Fibroblast of peridontal ligament (primary cell): ENCODE measurements around the gene MAPT.

ENCODE experiments used
- DNase-seq: peaks from one replicate; pipeline ENCODE4 v3.0.0-alpha.2; 2010; ENCODE audit errors: extremely low read depth

MAPT gene

GRCh38 chr17:45973946-45974859 is 79.8 kb downstream of the MAPT start:
- DNase-seq: no peak

DNA sequence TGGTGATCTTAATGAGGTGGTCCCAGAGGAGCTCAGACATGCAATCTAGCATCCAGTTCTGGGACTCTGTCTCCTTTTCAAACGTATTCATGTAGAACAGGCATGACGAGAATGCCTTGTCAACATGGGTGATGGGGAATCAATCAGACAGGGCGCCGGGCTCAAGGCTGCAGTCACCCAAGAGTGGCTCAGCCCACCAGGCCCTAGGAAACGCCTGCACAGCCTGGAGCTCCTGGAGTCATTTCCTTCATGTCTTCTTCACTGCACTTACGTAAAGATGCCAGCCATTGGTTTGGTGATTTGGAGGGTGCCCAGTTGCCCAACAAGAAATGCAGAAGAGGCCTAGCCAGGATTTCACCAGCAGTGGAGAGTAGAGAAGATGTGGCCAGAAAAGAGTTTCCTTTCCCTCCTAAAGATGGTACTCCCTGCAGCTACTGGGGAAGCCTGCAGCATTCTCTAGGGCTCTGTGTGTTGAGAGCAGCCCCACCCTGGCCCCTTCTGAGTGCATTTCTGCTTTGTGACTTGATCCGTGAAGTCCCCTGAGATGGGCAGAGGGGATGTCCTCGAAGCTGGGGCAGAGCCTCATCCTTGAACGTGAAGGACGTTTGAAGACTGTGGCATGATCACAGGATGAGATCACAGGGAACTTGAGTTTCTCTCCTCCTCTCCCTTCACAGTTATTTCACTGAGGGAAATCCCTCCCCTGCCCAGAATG is 80.7 kb downstream of the MAPT start:
- DNase-seq: no peak

GRCh38 chr17:45975640-45976295 is 81.4 kb downstream of the MAPT start:
- DNase-seq: no peak

DNA sequence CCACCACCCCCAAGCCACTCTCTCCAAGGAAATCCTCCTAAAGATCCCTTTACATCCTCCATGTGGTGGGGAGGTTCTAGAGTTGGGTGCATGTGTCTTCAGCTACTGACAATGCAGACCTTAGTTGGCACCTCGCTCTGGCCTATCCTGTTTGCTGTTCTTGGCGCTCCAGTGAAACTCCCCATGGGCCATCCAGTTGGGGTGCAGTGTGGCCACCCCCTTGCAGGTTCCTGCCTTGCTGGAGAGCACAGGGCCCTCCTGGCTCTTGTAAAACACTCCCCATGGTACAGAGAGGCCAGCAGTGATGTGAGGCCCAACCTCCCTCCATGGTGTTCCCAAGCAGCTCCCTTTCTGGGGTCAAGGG is 82.0 kb downstream of the MAPT start:
- no peak for DNase-seq

- no peak for DNase-seq
Observed at GRCh38 chr17:45976755-45977505, 82.6 kb downstream of the MAPT start.

DNA sequence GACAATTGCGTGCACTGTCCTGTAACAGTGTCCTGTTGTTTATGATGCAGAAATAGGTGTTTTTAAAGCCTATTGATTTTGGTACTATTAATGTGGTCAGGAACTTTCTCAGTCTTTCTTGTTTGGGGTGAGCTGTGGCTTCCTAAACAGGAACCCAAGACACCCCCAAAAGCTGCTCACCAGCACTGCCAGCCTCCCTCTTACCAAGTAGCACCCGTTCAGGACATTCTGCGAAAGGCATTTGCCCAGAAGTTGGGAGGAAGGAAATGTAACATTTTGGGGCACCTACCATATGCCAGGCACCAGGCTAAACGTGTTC is 83.1 kb downstream of the MAPT start:
- no peak for DNase-seq

DNA sequence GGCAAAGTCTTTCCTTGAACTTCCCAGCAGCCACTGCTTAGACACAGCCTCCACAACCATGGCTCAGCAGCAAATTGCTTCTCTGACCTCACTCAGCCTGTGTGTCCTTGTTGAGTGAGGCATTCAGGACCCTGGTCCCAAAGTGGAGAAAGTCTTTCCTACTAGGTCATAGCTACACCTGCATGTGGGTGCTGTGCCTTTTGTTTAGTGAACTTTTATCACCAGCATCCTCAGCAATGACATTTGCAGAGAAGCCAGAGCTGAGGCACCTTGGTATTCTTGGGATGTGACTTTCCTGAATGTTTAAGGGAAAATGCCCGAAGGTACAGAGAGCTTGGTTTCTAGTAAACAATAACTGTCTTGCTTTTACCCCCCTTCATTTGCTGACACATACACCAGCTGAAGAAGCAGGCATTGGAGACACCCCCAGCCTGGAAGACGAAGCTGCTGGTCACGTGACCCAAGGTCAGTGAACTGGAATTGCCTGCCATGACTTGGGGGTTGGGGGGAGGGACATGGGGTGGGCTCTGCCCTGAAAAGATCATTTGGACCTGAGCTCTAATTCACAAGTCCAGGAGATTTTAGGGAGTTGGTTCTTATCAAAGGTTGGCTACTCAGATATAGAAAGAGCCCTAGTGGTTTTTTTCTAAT is 83.7 kb downstream of the MAPT start:
- no peak for DNase-seq

- no peak for DNase-seq
Observed at GRCh38 chr17:45979137-45979536, 84.8 kb downstream of the MAPT start.

DNA sequence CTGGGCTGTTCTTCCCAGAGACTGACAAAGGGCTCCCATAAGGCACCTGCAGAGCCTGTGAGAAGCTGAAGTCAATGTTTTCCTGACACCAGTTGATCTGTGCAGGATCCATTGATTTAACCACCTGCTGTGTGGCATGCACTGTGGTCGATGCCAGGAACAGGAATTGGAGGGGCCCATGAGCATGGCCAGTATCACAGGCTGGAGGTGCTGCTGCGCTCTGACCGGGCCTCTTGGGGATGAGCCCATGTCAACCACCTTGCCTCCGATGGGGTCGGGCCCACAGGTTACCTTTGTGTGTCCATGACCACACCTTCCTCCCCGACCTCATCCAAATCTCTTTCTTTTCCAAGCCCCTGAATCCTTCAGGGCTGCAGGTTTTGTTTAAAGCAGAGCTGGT is 86.5 kb downstream of the MAPT start:
- DNase-seq: no peak

GRCh38 chr17:45981306-45981705 is 87.0 kb downstream of the MAPT start:
- no peak for DNase-seq

GRCh38 chr17:45982791-45983613 is 88.6 kb downstream of the MAPT start:
- DNase-seq: no peak

DNA sequence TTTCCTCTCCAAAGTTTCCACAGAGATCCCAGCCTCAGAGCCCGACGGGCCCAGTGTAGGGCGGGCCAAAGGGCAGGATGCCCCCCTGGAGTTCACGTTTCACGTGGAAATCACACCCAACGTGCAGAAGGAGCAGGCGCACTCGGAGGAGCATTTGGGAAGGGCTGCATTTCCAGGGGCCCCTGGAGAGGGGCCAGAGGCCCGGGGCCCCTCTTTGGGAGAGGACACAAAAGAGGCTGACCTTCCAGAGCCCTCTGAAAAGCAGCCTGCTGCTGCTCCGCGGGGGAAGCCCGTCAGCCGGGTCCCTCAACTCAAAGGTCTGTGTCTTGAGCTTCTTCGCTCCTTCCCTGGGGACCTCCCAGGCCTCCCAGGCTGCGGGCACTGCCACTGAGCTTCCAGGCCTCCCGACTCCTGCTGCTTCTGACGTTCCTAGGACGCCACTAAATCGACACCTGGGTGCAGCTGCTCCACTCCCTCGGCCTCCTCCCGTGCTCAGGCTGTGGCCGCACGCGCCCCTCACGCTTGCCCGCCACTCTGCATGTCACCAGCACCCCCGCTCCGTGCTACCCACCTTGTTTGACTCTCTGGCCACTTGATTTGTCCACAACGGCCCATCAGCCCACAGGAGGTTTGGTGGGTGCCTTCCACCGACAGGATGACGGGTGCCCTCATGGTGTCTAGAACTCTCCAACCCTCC is 89.4 kb downstream of the MAPT start:
- DNase-seq: no peak

DNA sequence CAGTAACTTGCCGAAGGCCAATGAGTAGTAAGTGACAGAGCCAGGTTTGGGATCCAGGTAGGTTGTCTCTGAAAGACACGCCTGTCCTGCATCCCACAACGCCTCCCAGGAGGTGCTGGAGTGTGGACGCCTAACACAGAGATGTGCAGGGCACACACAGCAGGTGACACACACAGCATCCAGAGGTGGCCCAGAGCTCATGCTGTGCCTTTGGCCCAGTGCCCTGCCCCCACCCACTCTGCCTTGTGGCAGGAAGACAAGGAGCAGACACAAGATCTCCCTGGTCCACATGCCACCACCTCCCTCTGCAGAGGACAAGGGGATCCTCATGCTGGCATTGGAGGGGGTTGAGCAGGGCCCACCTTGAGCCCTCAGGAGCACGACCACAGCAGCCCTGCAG is 90.0 kb downstream of the MAPT start:
- no peak for DNase-seq

GRCh38 chr17:45985447-45985846 is 91.1 kb downstream of the MAPT start:
- no peak for DNase-seq

DNA sequence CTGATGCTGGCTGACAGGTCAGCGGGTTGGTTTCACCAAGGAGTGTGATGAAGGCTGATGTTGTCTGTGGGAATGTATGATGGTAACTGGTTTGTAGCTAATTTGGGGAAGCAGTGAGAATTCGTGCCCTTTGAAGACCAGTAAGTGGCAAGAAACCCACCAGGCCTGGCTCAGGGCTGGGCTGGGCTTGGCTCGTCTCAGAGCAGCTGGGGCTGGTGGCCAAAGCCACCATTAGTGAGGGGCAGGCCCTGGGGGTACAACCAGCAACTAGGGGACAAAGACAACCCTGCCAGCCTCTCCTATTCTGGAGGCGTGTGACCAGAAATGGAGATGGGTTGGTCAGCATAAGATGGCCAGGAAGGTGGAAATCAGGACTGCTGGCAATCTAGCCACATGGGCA is 91.7 kb downstream of the MAPT start:
- DNase-seq: no peak

DNA sequence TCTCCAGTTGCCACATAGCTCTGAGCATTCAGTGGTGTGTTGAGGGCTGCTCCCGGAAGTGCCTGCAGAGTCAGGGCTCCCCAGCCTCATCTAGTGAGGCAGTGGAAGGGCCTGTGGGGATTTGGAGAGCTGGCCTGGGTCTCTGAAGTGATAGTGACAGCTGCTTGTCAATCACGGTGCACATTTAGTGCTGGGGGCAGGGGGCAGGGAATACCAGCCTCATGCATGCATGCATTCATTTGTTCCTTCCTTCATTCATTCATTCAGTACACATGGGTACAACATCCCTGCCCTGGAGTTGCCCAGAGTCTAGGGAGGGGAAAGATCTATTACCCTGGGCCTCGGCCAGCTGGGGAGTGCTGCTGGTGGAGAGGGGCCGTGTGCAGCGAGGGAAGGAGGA is 93.4 kb downstream of the MAPT start:
- no peak for DNase-seq

- no peak for DNase-seq
Observed at GRCh38 chr17:45989759-45990158, 95.4 kb downstream of the MAPT start.

DNA sequence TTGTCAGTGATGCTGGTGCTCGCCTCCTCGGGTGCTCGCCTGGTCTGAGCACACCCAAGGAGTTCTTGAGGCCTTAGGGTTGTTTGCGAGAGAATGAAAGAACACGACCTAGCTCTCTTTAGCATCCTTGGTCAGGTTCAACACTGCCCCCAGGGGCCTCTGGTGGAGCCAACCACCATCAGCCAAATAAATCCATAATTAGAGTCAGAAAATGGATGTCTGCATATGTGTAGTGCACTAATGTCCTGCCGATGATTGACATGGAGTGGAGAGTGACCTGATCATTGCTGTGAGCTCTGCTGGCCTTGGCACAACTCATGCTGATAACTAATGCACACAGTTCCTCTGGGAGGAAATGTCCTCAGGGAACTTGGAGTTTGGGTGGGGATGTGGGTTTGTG is 96.5 kb downstream of the MAPT start:
- no peak for DNase-seq

DNA sequence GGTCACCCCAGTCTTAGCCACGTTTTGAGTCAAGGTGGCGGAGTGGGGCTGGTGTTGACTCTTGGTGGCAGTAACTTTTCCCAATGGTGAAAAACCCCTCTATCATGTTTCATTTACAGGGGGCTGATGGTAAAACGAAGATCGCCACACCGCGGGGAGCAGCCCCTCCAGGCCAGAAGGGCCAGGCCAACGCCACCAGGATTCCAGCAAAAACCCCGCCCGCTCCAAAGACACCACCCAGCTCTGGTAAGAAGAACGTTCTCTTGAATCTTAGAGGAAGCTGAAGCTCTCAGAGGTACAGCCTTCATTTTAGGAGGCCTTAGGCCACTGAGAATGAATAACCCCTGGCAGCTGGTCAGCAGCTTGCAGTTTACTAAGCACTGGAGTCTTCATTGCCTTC is 97.0 kb downstream of the MAPT start:
- no peak for DNase-seq

- no peak for DNase-seq
Observed at GRCh38 chr17:45992175-45992574, 97.8 kb downstream of the MAPT start.
